Suprapubic skin (tissue), 4 donors: ENCODE data around the gene CDRT15.

Source experiments
- CTCF ChIP-seq, 2 donors: fragments of 200-600 bp in 1 of 2; fragments of 450-650 bp in 1 of 2; sonication (generic) in 1 of 2; IDR thresholded peaks; one replicate each; pipeline ENCODE4 v1.5.1; 2016 to 2019; ENCODE audit warnings: antibody characterized with exemption in 2 of 2, mild to moderate bottlenecking in 1 of 2, moderate library complexity in 1 of 2
- EP300 ChIP-seq: sonication (generic); formaldehyde crosslinking; IDR thresholded peaks from one replicate; pipeline ENCODE4 v1.6.1; 2017; ENCODE audit warnings: antibody characterized with exemption
- POLR2A ChIP-seq, 2 donors: fragments of 450-650 bp; IDR thresholded peaks; one replicate each; pipeline ENCODE4 v1.6.1; 2017; ENCODE audit warnings: antibody characterized with exemption in 2 of 2, mild to moderate bottlenecking in 2 of 2, moderate library complexity in 2 of 2
- POLR2AphosphoS5 ChIP-seq, 3 donors: sonication (generic); formaldehyde crosslinking; IDR thresholded peaks; one replicate each; pipeline ENCODE4 v1.6.1; 2017; ENCODE audit warnings: antibody characterized with exemption in 3 of 3

- TF ChIP-seq CTCF (IDR thresholded peaks at IDR 0.05) (no peak), POLR2A (IDR thresholded peaks at IDR 0.05) (no peak), POLR2AphosphoS5 (IDR thresholded peaks at IDR 0.05) (no peak), EP300 (no peak)
Observed at GRCh38 chr17:14197057-14197456, 39.6 kb downstream of the CDRT15 start.
